Thymus (tissue), 11 donors: ENCODE results near the gene KIF11. TPM values are rescaled to one million over a fixed set of nuclear protein-coding genes. Genes with fewer than 3 reads are reported as not detected.

Source experiments
- DNase-seq, 9 donors: peaks; one replicate each; pipeline ENCODE4 v3.0.0-alpha.2; 2013; ENCODE audit warnings: low spot score in 9 of 9, low read depth in 6 of 9, missing footprints in 1 of 9
- H3K27ac ChIP-seq, 2 donors: one replicate each; pipeline ENCODE4 v1.5.1; 2013; ENCODE audit warnings: control low read depth in 1 of 2, low read depth in 1 of 2, low read length in 1 of 2, mild to moderate bottlenecking in 1 of 2, moderate library complexity in 1 of 2
- H3K27me3 ChIP-seq, 2 donors: one replicate each; pipeline ENCODE4 v1.5.1; 2013; ENCODE audit warnings: low read length in 1 of 2; ENCODE audit not compliant: control insufficient read depth in 2 of 2, insufficient read depth in 1 of 2
- H3K36me3 ChIP-seq, 2 donors: one replicate each; pipeline ENCODE4 v1.5.1; 2013; ENCODE audit warnings: low read length in 1 of 2, mild to moderate bottlenecking in 1 of 2, moderate library complexity in 1 of 2; ENCODE audit not compliant: control insufficient read depth in 2 of 2, insufficient read depth in 2 of 2
- H3K4me1 ChIP-seq, 2 donors: one replicate each; pipeline ENCODE4 v1.5.1; 2013; ENCODE audit warnings: low read length in 2 of 2; ENCODE audit not compliant: control insufficient read depth in 2 of 2, insufficient read depth in 2 of 2
- H3K4me3 ChIP-seq, 2 donors: one replicate each; pipeline ENCODE4 v1.5.1; 2013; ENCODE audit warnings: low read length in 2 of 2, control low read depth in 1 of 2, mild to moderate bottlenecking in 1 of 2
- H3K9me3 ChIP-seq, 2 donors: one replicate each; pipeline ENCODE4 v1.5.1; 2013; ENCODE audit warnings: low read length in 1 of 2, mild to moderate bottlenecking in 1 of 2; ENCODE audit not compliant: control insufficient read depth in 2 of 2, insufficient read depth in 1 of 2
- WGBS: extraction: QIAGEN DNeasy Blood & Tissue Kit; methylation state at CpG from one replicate; pipeline ENCODE4 v1.1.7; 2013; 5-methylcytosine and 5-hydroxymethylcytosine counted together
- polyA plus RNA-seq: library from polyadenylated mRNA; stranded (reverse); fragments of 200-250 nt; gene quantifications from one replicate; pipeline ENCODE4 v1.2.3, GENCODE V29; 2013
- total RNA-seq: library from RNA; stranded (reverse); fragments of 120-200 nt; gene quantifications from one replicate; pipeline ENCODE4 v1.2.4, GENCODE V29; 2013
- donor health status: healthy.

The KIF11 gene
- total and polyA plus RNA-seq, 2 donors: 4.6 to 39.9 TPM

DNA sequence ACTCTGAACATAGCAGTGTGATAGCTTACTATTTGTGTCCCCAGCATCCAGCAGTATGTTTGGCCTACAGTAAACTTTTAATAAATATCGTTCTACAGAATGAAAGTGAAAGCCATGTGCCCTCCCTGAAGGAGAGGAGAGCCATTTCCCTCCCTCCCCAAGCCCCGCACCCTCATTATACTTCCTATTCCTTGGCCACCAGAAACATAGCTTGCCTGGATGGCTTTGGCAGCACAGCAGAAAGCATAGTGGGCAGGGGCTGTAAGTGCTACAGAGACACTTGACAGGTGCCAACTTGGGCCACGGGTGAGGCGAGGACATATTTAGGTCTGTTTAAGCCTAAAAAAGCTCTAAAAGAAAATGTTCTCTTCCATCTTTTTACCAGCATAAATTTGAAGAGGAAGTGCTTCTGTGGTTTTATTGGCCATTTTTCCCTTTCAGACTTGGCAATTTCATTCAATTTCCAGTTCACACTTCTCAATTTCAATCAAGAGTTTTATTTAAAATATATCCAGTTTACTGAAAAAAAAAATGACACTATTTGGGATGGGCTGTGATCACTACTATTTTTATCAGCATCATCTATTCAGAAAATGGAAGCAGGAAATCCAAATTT, 109.5 kb downstream of the KIF11 start:
- no peak overlapping the region for H3K4me3 ChIP-seq
- peaks cover 0 to 13% of the 10 kb centered on the region in 2 donors for H3K27me3 ChIP-seq
- H3K4me1 ChIP-seq: peaks cover 3 to 9% of the 10 kb centered on the region in 2 donors
- H3K9me3 ChIP-seq: no peaks in the 10 kb centered on the region
- 20% methylated on average over 4 of the region's 4 CpGs for WGBS
- DNase-seq: no peak
- no peaks in the 10 kb centered on the region for H3K36me3 ChIP-seq
- H3K27ac ChIP-seq: no peak overlapping the region

Other genes with a start within 250 kb of the KIF11 start
- 15.9 TPM for gene IDE, start 19.0 kb upstream of the KIF11 start, total RNA-seq
- gene IDE, start 19.0 kb upstream of the KIF11 start, polyA plus RNA-seq: 14.8 TPM
- 3.0 TPM for gene HHEX, start 96.8 kb downstream of the KIF11 start, total RNA-seq
- gene HHEX, start 96.8 kb downstream of the KIF11 start, polyA plus RNA-seq: 13.5 TPM